GM23338 (cell line): ENCODE data around the gene BIRC6. TPM values are rescaled to one million over a fixed set of nuclear protein-coding genes. Genes with fewer than 3 reads are reported as not detected.

Source experiments
- ATAC-seq: fragments of 200-7000 bp; cut with Tn5 transposase; 3 replicates; pipeline ENCODE4 v1.9.1; 2020
- DNase-seq: peaks from one replicate; pipeline ENCODE4 v3.0.0-alpha.2; 2015; ENCODE audit warnings: low spot score
- H2AFZ ChIP-seq: fragments of 200-600 bp; sonication (generic); 2 replicates; pipeline ENCODE4 v1.8.0; 2016; ENCODE audit warnings: antibody characterized with exemption, mild to moderate bottlenecking, moderate library complexity
- H3F3A ChIP-seq: fragments of 200-600 bp; sonication (generic); replicated peaks from 2 replicates; pipeline ENCODE4 v1.8.0; 2017; ENCODE audit warnings: antibody characterized with exemption, mixed run types, low read depth
- H3K27ac ChIP-seq: fragments of 200-600 bp; sonication (generic); 2 replicates; pipeline ENCODE4 v1.6.1; 2016; ENCODE audit warnings: low read depth
- H3K27me3 ChIP-seq: fragments of 200-600 bp; sonication (generic); 2 replicates; pipeline ENCODE4 v1.8.0; 2016; ENCODE audit warnings: mild to moderate bottlenecking, mixed run types, moderate library complexity; ENCODE audit not compliant: insufficient read depth
- H3K36me3 ChIP-seq: fragments of 200-600 bp; sonication (generic); 2 replicates; pipeline ENCODE4 v1.8.0; 2016; ENCODE audit warnings: mild to moderate bottlenecking; ENCODE audit not compliant: insufficient read depth
- H3K4me1 ChIP-seq: fragments of 200-600 bp; sonication (generic); 2 replicates; pipeline ENCODE4 v1.8.0; 2016; ENCODE audit warnings: mild to moderate bottlenecking, moderate library complexity; ENCODE audit not compliant: insufficient read depth
- H3K4me2 ChIP-seq: fragments of 200-600 bp; sonication (generic); 2 replicates; pipeline ENCODE4 v1.7.1; 2017; ENCODE audit warnings: mixed run types
- H3K4me3 ChIP-seq: fragments of 200-600 bp; sonication (generic); 2 replicates; pipeline ENCODE4 v1.6.1; 2016; ENCODE audit warnings: mixed run types
- H3K79me2 ChIP-seq: fragments of 200-600 bp; sonication (generic); replicated peaks from 2 replicates; pipeline ENCODE4 v1.8.0; 2017; ENCODE audit warnings: mild to moderate bottlenecking; ENCODE audit not compliant: insufficient read depth
- H3K9me2 ChIP-seq: fragments of 200-600 bp; sonication (generic); 2 replicates; pipeline ENCODE4 v1.8.0; 2017; ENCODE audit not compliant: insufficient read depth
- H4K20me1 ChIP-seq: fragments of 200-600 bp; sonication (generic); replicated peaks from 2 replicates; pipeline ENCODE4 v1.8.0; 2017; ENCODE audit warnings: mild to moderate bottlenecking; ENCODE audit not compliant: insufficient read depth
- H3K27ac Mint-ChIP-seq: 2 replicates; pipeline ENCODE4 v1.8.0; 2020; ENCODE audit warnings: inconsistent platforms, mild to moderate bottlenecking, moderate library complexity, mixed read lengths
- H3K27me3 Mint-ChIP-seq: 3 replicates; pipeline ENCODE4 v1.8.0; 2022; ENCODE audit warnings: low read depth, mild to moderate bottlenecking, moderate library complexity, mixed read lengths, inconsistent platforms; ENCODE audit not compliant: insufficient read depth, poor library complexity
- H3K36me3 Mint-ChIP-seq: 3 replicates; pipeline ENCODE4 v1.8.0; 2021; ENCODE audit warnings: low read depth, mild to moderate bottlenecking, inconsistent platforms, moderate library complexity, mixed read lengths
- H3K4me1 Mint-ChIP-seq: 3 replicates; pipeline ENCODE4 v1.8.0; 2020; ENCODE audit warnings: mild to moderate bottlenecking, inconsistent platforms, mixed read lengths
- H3K4me3 Mint-ChIP-seq: 3 replicates; pipeline ENCODE4 v1.8.0; 2021; ENCODE audit warnings: moderate library complexity, mild to moderate bottlenecking, inconsistent platforms, mixed read lengths
- H3K9me3 Mint-ChIP-seq: 3 replicates; pipeline ENCODE4 v1.8.0; 2020; ENCODE audit warnings: moderate library complexity, mild to moderate bottlenecking, inconsistent platforms, mixed read lengths
- CREB1 ChIP-seq: fragments of 250-450 bp; sonication (Bioruptor Pico); IDR thresholded peaks from 2 replicates; pipeline ENCODE4 v1.5.0; 2020; ENCODE audit warnings: low read depth, mild to moderate bottlenecking, moderate library complexity
- CTCF ChIP-seq, 2 experiments: fragments of 200-600 bp in 1 of 2; sonication (generic) in 1 of 2; conservative IDR thresholded peaks; 2 replicates each; pipeline versions ENCODE4 v1.5.1 to v1.6.1; 2016 to 2017; ENCODE audit warnings: antibody characterized with exemption in 2 of 2, low read depth in 2 of 2, mild to moderate bottlenecking in 2 of 2, moderate library complexity in 1 of 2
- ETS1 ChIP-seq: IDR thresholded peaks from 2 replicates; pipeline ENCODE4 v1.6.1; 2016; ENCODE audit warnings: antibody characterized with exemption
- JUNB ChIP-seq: IDR thresholded peaks from one replicate; pipeline ENCODE4 v1.6.1; 2016; ENCODE audit warnings: antibody characterized with exemption; ENCODE audit not compliant: unreplicated experiment
- NANOG ChIP-seq: IDR thresholded peaks from 2 replicates; pipeline ENCODE4 v1.6.1; 2016; ENCODE audit warnings: antibody characterized with exemption, borderline replicate concordance
- STAT1 ChIP-seq: IDR thresholded peaks from one replicate; pipeline ENCODE4 v1.6.1; 2016; ENCODE audit warnings: antibody characterized with exemption; ENCODE audit not compliant: unreplicated experiment
- ZNF114 ChIP-seq: fragments of 250-450 bp; sonication (Bioruptor Pico); IDR thresholded peaks from 2 replicates; pipeline ENCODE4 v1.5.0; 2020; ENCODE audit warnings: mild to moderate bottlenecking, moderate library complexity
- ZNF462 ChIP-seq: fragments of 250-450 bp; sonication (Bioruptor Pico); IDR thresholded peaks from 2 replicates; pipeline ENCODE4 v1.5.0; 2020; ENCODE audit warnings: mild to moderate bottlenecking, moderate library complexity
- polyA plus RNA-seq: library from polyadenylated mRNA; unstranded; fragments of >200 nt; fragmentation: Nextera tagmentation; extraction: Ambion mirVana; gene quantifications from 2 replicates; pipeline ENCODE4 v1.2.1, GENCODE V29; 2016
- total RNA-seq: library from RNA; depleted of rRNA; stranded (reverse); fragments of >200 nt; shearing (Covaris generic); gene quantifications from 2 replicates; pipeline ENCODE4 v1.2.3, GENCODE V29; 2014

BIRC6 gene
- total and polyA plus RNA-seq, 2 experiments from 2014 or later, result 85.8 to 131 TPM

- TF ChIP-seq CREB1 (CRISPR knock-in tag) (no peak), ZNF462 (CRISPR knock-in tag) (no peak), ETS1 (no peak), ZNF114 (CRISPR knock-in tag) (no peak), NANOG (no peak), STAT1 (no peak), JUNB (no peak), CTCF (conservative IDR thresholded peaks at IDR 0.05; ENCODE audit: low read depth in 2 of 2) (no peak)
- Histone ChIP-seq H3K4me1 (0 out of 2 replicates have a peak, but pooled peaks cover 3% of the 10 kb centered on the region), H3F3A (no peaks in the 10 kb centered on the region), H2AFZ (no peak overlapping the region), H3K9me2 (no peaks in the 10 kb centered on the region), H3K27me3 (no peaks in the 10 kb centered on the region), H3K79me2 (peaks cover 100% of the 10 kb centered on the region), H3K4me3 (no peak overlapping the region), H4K20me1 (peaks cover 16% of the 10 kb centered on the region), H3K4me2 (no peak overlapping the region), H3K27ac (no peak overlapping the region), H3K36me3 (no peaks in the 10 kb centered on the region)
- Mint-ChIP-seq H3K27ac (no peak overlapping the region), H3K4me1 (peaks cover 30% of the 10 kb centered on the region), H3K27me3 (no peaks in the 10 kb centered on the region), H3K36me3 (no peaks in the 10 kb centered on the region; the same call in 2 of the 3 replicates), H3K4me3 (no peak overlapping the region), H3K9me3 (no peaks in the 10 kb centered on the region)
- DNase-seq (no peak), ATAC-seq (no peak)
Measured at GRCh38 chr2:32424739-32425138, 67.9 kb downstream of the BIRC6 start.
